ENCODE results near the gene COX5A. TPM values are rescaled to one million over a fixed set of nuclear protein-coding genes. Genes with fewer than 3 reads are reported as not detected.

COX5A gene
- total and polyA plus RNA-seq, 7 donors: 73.7 to 1,227 (median 124) TPM

GRCh38 chr15:74872702-74873035 is 65.2 kb downstream of the COX5A start:
- WGBS, 2 donors: 0% methylated on average over 11 of the region's 11 CpGs
- DNase-seq: no peak
- intact Hi-C loops (cut with DNase I): loop anchor here (5.0 kb wide), 1 partner anchor 35 kb away; the partner anchor contains the start of gene FAM219B
- Histone ChIP-seq H3K4me3 (peak overlapping the region; percentile 57 to 74 (median 64)), H3K9me3 (no peaks in the 10 kb centered on the region), H3K27ac (peak overlapping the region; percentile 85 to 94 (median 88)), H3K36me3 (peaks cover 0 to 4% (median 0%) of the 10 kb centered on the region in 4 donors), H3K27me3 (no peaks in the 10 kb centered on the region), H3K4me1 (peaks cover 0 to 52% (median 44%) of the 10 kb centered on the region in 4 donors)
- no peak for TF ChIP-seq POLR2AphosphoS5 (IDR thresholded peaks at IDR 0.05)
- TF ChIP-seq, protein P1, sequence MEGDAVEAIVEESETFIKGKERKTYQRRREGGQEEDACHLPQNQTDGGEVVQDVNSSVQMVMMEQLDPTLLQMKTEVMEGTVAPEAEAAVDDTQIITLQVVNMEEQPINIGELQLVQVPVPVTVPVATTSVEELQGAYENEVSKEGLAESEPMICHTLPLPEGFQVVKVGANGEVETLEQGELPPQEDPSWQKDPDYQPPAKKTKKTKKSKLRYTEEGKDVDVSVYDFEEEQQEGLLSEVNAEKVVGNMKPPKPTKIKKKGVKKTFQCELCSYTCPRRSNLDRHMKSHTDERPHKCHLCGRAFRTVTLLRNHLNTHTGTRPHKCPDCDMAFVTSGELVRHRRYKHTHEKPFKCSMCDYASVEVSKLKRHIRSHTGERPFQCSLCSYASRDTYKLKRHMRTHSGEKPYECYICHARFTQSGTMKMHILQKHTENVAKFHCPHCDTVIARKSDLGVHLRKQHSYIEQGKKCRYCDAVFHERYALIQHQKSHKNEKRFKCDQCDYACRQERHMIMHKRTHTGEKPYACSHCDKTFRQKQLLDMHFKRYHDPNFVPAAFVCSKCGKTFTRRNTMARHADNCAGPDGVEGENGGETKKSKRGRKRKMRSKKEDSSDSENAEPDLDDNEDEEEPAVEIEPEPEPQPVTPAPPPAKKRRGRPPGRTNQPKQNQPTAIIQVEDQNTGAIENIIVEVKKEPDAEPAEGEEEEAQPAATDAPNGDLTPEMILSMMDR (IDR thresholded peaks at IDR 0.05): no peak
- no peak for TF ChIP-seq EP300 (IDR thresholded peaks at IDR 0.05)
- no peak for TF ChIP-seq POLR2A (IDR thresholded peaks at IDR 0.05)

- WGBS, 2 donors: 9 to 21% methylated on average over 6 of the region's 6 CpGs
- Histone ChIP-seq H3K4me1 (peaks cover 0 to 65% (median 48%) of the 10 kb centered on the region in 4 donors), H3K4me3 (peak overlapping the region in 2 of 4 donors; percentile 4 to 9), H3K27me3 (no peaks in the 10 kb centered on the region), H3K9me3 (no peaks in the 10 kb centered on the region), H3K36me3 (peaks cover 0 to 4% (median 0%) of the 10 kb centered on the region in 4 donors), H3K27ac (peak overlapping the region; percentile 37 to 88 (median 70))
- intact Hi-C loops (cut with DNase I): loop anchor here (5.0 kb wide), 1 partner anchor 37 kb away; the partner anchor contains the start of gene FAM219B
- no peak for DNase-seq
- TF ChIP-seq POLR2A (IDR thresholded peaks at IDR 0.05) (no peak), POLR2AphosphoS5 (IDR thresholded peaks at IDR 0.05) (no peak), EP300 (IDR thresholded peaks at IDR 0.05) (no peak)
- TF ChIP-seq, protein P1 (IDR thresholded peaks at IDR 0.05): no peak
These were observed 67.2 kb downstream of the COX5A start for GRCh38 chr15:74870436-74871215.

Small RNA genes within 50 kb of the gene (small RNA-seq; reads per million reads assigned to genes)
- 0 reads per million in 3 donors for gene RF00019

Other genes with a start within 250 kb of the COX5A start
- gene EDC3, start 242.0 kb downstream of the COX5A start, total RNA-seq: 10 to 100 TPM; 11.7 to 20.2 (median 17.7) TPM
- gene EDC3, start 242.0 kb downstream of the COX5A start, polyA plus RNA-seq: 10 to 100 TPM; 11.6 to 22.0 (median 12.0) TPM
- gene CYP1A1, start 212.5 kb downstream of the COX5A start, total RNA-seq: 1 to 10 TPM in 1 of 4 donors, under 1 TPM in 2, not detected in 1; 0.36 to 4.7 (median 0.49) TPM
- under 1 TPM in 2 of 3 donors, not detected in 1; 0.09 to 0.92 TPM for gene CYP1A1, start 212.5 kb downstream of the COX5A start, polyA plus RNA-seq
- gene CYP1A2, start 189.2 kb downstream of the COX5A start, total RNA-seq: not detected
- gene CYP1A2, start 189.2 kb downstream of the COX5A start, polyA plus RNA-seq: not detected
- 10 to 100 TPM in 3 of 4 donors, 1 to 10 TPM in 1; 9.7 to 22.4 (median 14.2) TPM for gene CSK, start 156.0 kb downstream of the COX5A start, total RNA-seq
- gene CSK, start 156.0 kb downstream of the COX5A start, polyA plus RNA-seq: 100 to 1,000 TPM in 1 of 3 donors, 10 to 100 TPM in 2; 40.8 to 125 (median 55.0) TPM
- gene LMAN1L, start 125.2 kb downstream of the COX5A start, total RNA-seq: 1 to 10 TPM in 1 of 4 donors, not detected in 3; 1.8 TPM
- under 1 TPM in 1 of 3 donors, not detected in 2; 0.64 TPM for gene LMAN1L, start 125.2 kb downstream of the COX5A start, polyA plus RNA-seq
- gene CPLX3, start 111.4 kb downstream of the COX5A start, total RNA-seq: under 1 TPM in 1 of 4 donors, not detected in 3; 0.41 TPM
- under 1 TPM in 1 of 3 donors, not detected in 2; 0.28 TPM for gene CPLX3, start 111.4 kb downstream of the COX5A start, polyA plus RNA-seq
- 10 to 100 TPM; 21.1 to 46.8 (median 30.6) TPM for gene ULK3, start 94.9 kb downstream of the COX5A start, total RNA-seq
- 10 to 100 TPM; 46.9 to 48.6 (median 48.4) TPM for gene ULK3, start 94.9 kb downstream of the COX5A start, polyA plus RNA-seq
- gene SCAMP2, start 64.7 kb downstream of the COX5A start, total RNA-seq: 10 to 100 TPM; 27.8 to 37.8 (median 36.2) TPM
- gene SCAMP2, start 64.7 kb downstream of the COX5A start, polyA plus RNA-seq: 100 to 1,000 TPM in 1 of 3 donors, 10 to 100 TPM in 2; 28.7 to 131 (median 33.0) TPM
- 10 to 100 TPM; 34.9 to 52.0 (median 45.5) TPM for gene MPI, start 48.0 kb downstream of the COX5A start, total RNA-seq
- gene MPI, start 48.0 kb downstream of the COX5A start, polyA plus RNA-seq: 10 to 100 TPM; 45.6 to 87.4 (median 56.5) TPM
- 10 to 100 TPM; 50.5 to 65.0 (median 57.2) TPM for gene FAM219B, start 31.2 kb downstream of the COX5A start, total RNA-seq
- 10 to 100 TPM; 16.6 to 38.4 (median 30.1) TPM for gene FAM219B, start 31.2 kb downstream of the COX5A start, polyA plus RNA-seq
- 1 to 10 TPM; 3.7 to 4.8 (median 4.7) TPM for gene RPP25, start 18.7 kb upstream of the COX5A start, total RNA-seq
- gene RPP25, start 18.7 kb upstream of the COX5A start, polyA plus RNA-seq: 10 to 100 TPM in 2 of 3 donors, 1 to 10 TPM in 1; 9.0 to 24.0 (median 16.1) TPM
- gene SCAMP5, start 57.5 kb upstream of the COX5A start, total RNA-seq: 1 to 10 TPM; 1.3 to 4.6 (median 2.9) TPM
- 10 to 100 TPM in 2 of 3 donors, 1 to 10 TPM in 1; 2.4 to 26.5 (median 18.3) TPM for gene SCAMP5, start 57.5 kb upstream of the COX5A start, polyA plus RNA-seq
- 10 to 100 TPM in 2 of 4 donors, 1 to 10 TPM in 2; 7.9 to 18.9 (median 12.0) TPM for gene PPCDC, start 85.5 kb upstream of the COX5A start, total RNA-seq
- 10 to 100 TPM; 16.2 to 37.0 (median 31.2) TPM for gene PPCDC, start 85.5 kb upstream of the COX5A start, polyA plus RNA-seq